Right lobe of liver (tissue), 6 donors: Measurements from ENCODE around the gene MAP2K2. TPM values are rescaled to one million over a fixed set of nuclear protein-coding genes. Genes with fewer than 3 reads are reported as not detected.
A peak's percentile ranks its signal among the peaks of the same experiment; 100 is the strongest.

ENCODE experiments used
- ATAC-seq, 4 donors: fragments of 200-7000 bp; cut with Tn5 transposase; one replicate each; pipeline ENCODE4 v1.9.1; 2020; ENCODE audit warnings: mild to moderate bottlenecking in 4 of 4, moderate library complexity in 4 of 4
- DNase-seq, 3 donors: peaks; one replicate each; pipeline ENCODE4 v3.0.0-alpha.2; 2020
- H3K27ac ChIP-seq, 3 donors: fragments of 200-600 bp; one replicate each; pipeline ENCODE4 v1.8.0; 2022
- H3K27me3 ChIP-seq, 2 donors: fragments of 200-600 bp; one replicate each; pipeline ENCODE4 v1.8.0; 2022
- H3K36me3 ChIP-seq, 4 donors: fragments of 200-600 bp; sonication (generic) in 1 of 4; one replicate each; pipeline versions ENCODE4 v1.5.1 to v1.8.0; 2017 to 2022; ENCODE audit warnings: control low read depth in 1 of 4
- H3K4me1 ChIP-seq, 4 donors: fragments of 200-600 bp; sonication (generic) in 1 of 4; one replicate each; pipeline versions ENCODE4 v1.5.1 to v1.8.0; 2017 to 2022; ENCODE audit warnings: control low read depth in 1 of 4
- H3K4me3 ChIP-seq, 3 donors: fragments of 200-600 bp; one replicate each; pipeline ENCODE4 v1.8.0; 2022
- H3K9me3 ChIP-seq, 4 donors: fragments of 200-600 bp; sonication (generic) in 1 of 4; one replicate each; pipeline versions ENCODE4 v1.5.1 to v1.8.0; 2017 to 2022; ENCODE audit warnings: control low read depth in 1 of 4
- POLR2A ChIP-seq: fragments of 450-650 bp; IDR thresholded peaks from one replicate; pipeline ENCODE4 v1.6.1; 2017; ENCODE audit warnings: antibody characterized with exemption, mild to moderate bottlenecking
- WGBS: methylation state at CpG from one replicate; pipeline ENCODE4 v1.1.6; 2018; ENCODE audit warnings: low coverage, low lambda C conversion rate; ENCODE audit not compliant: insufficient coverage; ENCODE audit errors: missing lambda C conversion rate; 5-methylcytosine and 5-hydroxymethylcytosine counted together
- intact Hi-C, 2 donors: fragments of 100-400 bp; cut with DNase I; formaldehyde crosslinking; loops; one replicate each; pipeline versions ENCODE4 v1.11.2 to v1.14.1; 2022
- total RNA-seq, 6 experiments: library from RNA; depleted of rRNA in 2 of 6; stranded (reverse); fragments of >200 nt in 2 of 6; fragmentation: NEBNext Ultra II Directional in 3 of 6; extraction: Animal tissue kit (Norgen Biotek cat#: 25700) in 3 of 6; gene quantifications; one replicate each; pipeline versions ENCODE4 v1.1.0 to v1.2.4, GENCODE V29; 2016 to 2023
- TF ChIP-seq, protein P1 (sequence below), 4 donors: fragments of 200-600 bp in 3 of 4; fragments of 450-650 bp in 1 of 4; IDR thresholded peaks; one replicate each; pipeline versions ENCODE4 v1.5.1 to v1.8.0; 2016 to 2022; ENCODE audit warnings: antibody characterized with exemption in 4 of 4, mild to moderate bottlenecking in 2 of 4
- donor health status: DM: no; HTN: yes; CAD: no.
- donor health status: DM: no; HTN: no; CAD: no.
- donor health status: DM: no; HTN: no; CAD: no.
- donor health status: DM: no; HTN: yes; CAD: no.
- donor health status: DM: no; HTN: yes; CAD: no.

The MAP2K2 gene
- total RNA-seq, 6 experiments from 2014 or later = 50.2 to 75.7 (median 59.8) TPM

- Histone ChIP-seq H3K9me3 (no peaks in the 10 kb centered on the region), H3K27me3 (no peaks in the 10 kb centered on the region), H3K27ac (no peak overlapping the region), H3K36me3 (peaks cover 0 to 40% (median 3%) of the 10 kb centered on the region in 4 donors), H3K4me3 (no peak overlapping the region), H3K4me1 (no peaks in the 10 kb centered on the region)
- TF ChIP-seq POLR2A = no peak
- TF ChIP-seq, protein P1, sequence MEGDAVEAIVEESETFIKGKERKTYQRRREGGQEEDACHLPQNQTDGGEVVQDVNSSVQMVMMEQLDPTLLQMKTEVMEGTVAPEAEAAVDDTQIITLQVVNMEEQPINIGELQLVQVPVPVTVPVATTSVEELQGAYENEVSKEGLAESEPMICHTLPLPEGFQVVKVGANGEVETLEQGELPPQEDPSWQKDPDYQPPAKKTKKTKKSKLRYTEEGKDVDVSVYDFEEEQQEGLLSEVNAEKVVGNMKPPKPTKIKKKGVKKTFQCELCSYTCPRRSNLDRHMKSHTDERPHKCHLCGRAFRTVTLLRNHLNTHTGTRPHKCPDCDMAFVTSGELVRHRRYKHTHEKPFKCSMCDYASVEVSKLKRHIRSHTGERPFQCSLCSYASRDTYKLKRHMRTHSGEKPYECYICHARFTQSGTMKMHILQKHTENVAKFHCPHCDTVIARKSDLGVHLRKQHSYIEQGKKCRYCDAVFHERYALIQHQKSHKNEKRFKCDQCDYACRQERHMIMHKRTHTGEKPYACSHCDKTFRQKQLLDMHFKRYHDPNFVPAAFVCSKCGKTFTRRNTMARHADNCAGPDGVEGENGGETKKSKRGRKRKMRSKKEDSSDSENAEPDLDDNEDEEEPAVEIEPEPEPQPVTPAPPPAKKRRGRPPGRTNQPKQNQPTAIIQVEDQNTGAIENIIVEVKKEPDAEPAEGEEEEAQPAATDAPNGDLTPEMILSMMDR (IDR thresholded peaks at IDR 0.05) = no peak
- ATAC-seq (no peak), DNase-seq (no peak)
- WGBS = 93% methylated on average over 7 of the region's 22 CpGs
- intact Hi-C loops = no loop called here
Observed at GRCh38 chr19:4113398-4114088, 10.4 kb downstream of the MAP2K2 start.

DNA sequence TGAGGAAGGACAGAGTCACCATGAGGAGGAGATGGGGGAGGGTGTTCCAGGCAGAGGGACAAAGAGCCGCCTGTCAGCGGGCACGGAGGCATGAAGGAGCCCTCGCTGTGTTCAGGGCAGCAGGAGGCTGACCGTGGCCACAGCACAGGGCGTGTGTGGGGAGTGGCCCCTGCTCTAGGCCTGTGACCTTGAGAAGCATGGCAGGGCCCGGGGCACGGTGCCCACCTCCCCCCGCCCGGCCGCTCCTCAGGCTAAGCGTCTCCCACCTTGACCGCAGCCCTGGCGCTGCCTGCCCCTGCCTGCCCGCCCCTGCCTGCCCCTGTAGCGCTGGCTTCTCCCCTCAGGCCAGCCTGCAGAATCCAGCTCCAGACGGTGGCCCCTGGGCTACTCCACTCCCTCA is 11.6 kb downstream of the MAP2K2 start:
- peaks cover 0 to 44% (median 3%) of the 10 kb centered on the region in 4 donors for H3K36me3 ChIP-seq
- no peaks in the 10 kb centered on the region for H3K4me1 ChIP-seq
- WGBS = no CpG with 5 or more reads among the region's 17 CpGs
- TF ChIP-seq, protein P1 (IDR thresholded peaks at IDR 0.05) = no peak
- no peak for TF ChIP-seq POLR2A
- no peak overlapping the region for H3K27ac ChIP-seq
- H3K9me3 ChIP-seq = no peaks in the 10 kb centered on the region
- no peak overlapping the region for H3K4me3 ChIP-seq
- ATAC-seq = peak in 1 of 4 donors; percentile 7
- DNase-seq = no peak
- intact Hi-C loops = no loop called here
- H3K27me3 ChIP-seq = no peaks in the 10 kb centered on the region

- DNase-seq = no peak
- H3K27me3 ChIP-seq = no peaks in the 10 kb centered on the region
- no peaks in the 10 kb centered on the region for H3K4me1 ChIP-seq
- TF ChIP-seq POLR2A = no peak
- TF ChIP-seq, protein P1 (IDR thresholded peaks at IDR 0.05) = no peak
- ATAC-seq = no peak
- WGBS = 79% methylated on average over 4 of the region's 6 CpGs
- intact Hi-C loops = no loop called here
- H3K4me3 ChIP-seq = no peak overlapping the region
- H3K27ac ChIP-seq = no peak overlapping the region
- no peaks in the 10 kb centered on the region for H3K9me3 ChIP-seq
- H3K36me3 ChIP-seq = peaks cover 0 to 36% (median 3%) of the 10 kb centered on the region in 4 donors
Observed at GRCh38 chr19:4109626-4109945, 14.3 kb downstream of the MAP2K2 start.

GRCh38 chr19:4108767-4109625 is 14.9 kb downstream of the MAP2K2 start:
- Histone ChIP-seq H3K4me3 (no peak overlapping the region), H3K27ac (no peak overlapping the region), H3K9me3 (no peaks in the 10 kb centered on the region), H3K27me3 (no peaks in the 10 kb centered on the region), H3K4me1 (no peaks in the 10 kb centered on the region), H3K36me3 (peaks cover 0 to 32% (median 2%) of the 10 kb centered on the region in 4 donors)
- DNase-seq (no peak), ATAC-seq (peak; percentile 15 to 57 (median 39))
- no peak for TF ChIP-seq POLR2A
- TF ChIP-seq, protein P1 (IDR thresholded peaks at IDR 0.05) = no peak
- 72% methylated on average over 17 of the region's 35 CpGs for WGBS
- intact Hi-C loops = no loop called here
